MCF 10A (cell line): ENCODE measurements around the gene PTCD3. TPM values are rescaled to one million over a fixed set of nuclear protein-coding genes. Genes with fewer than 3 reads are reported as not detected.

Experiments
- BruUV-seq: library from RNA; stranded (reverse); fragments of 400-500 nt; replicated peaks from 2 replicates; lab custom pipeline; 2021; lab: Mats Ljungman, UMichigan
- CTCF ChIA-PET: fragments of 300-600 bp; sonication (Branson Sonifier 250); formaldehyde crosslinking; extraction: SDS; loops from one replicate; lab custom pipeline; 2021; ENCODE audit warnings: antibody characterized with exemption, inconsistent platforms; lab: Yijun Ruan, JAX
- POLR2A ChIA-PET: fragments of 300-600, 350-650 bp; sonication (Branson Sonifier 250); formaldehyde crosslinking; extraction: SDS; loops from one replicate; lab custom pipeline; 2020; ENCODE audit warnings: antibody characterized with exemption, inconsistent platforms; lab: Yijun Ruan, JAX
- DNase-seq: peaks from one replicate; pipeline ENCODE4 v3.0.0-alpha.2; 2018; ENCODE audit not compliant: unreplicated experiment
- H3K27ac Mint-ChIP-seq: one replicate; pipeline ENCODE4 v1.8.0; 2022; ENCODE audit warnings: mild to moderate bottlenecking, low read depth, mixed read lengths; ENCODE audit not compliant: unreplicated experiment
- H3K27me3 Mint-ChIP-seq: one replicate; pipeline ENCODE4 v1.8.0; 2022; ENCODE audit warnings: mixed read lengths; ENCODE audit not compliant: insufficient read depth, unreplicated experiment
- H3K36me3 Mint-ChIP-seq: one replicate; pipeline ENCODE4 v1.8.0; 2022; ENCODE audit warnings: mild to moderate bottlenecking, moderate library complexity, mixed read lengths; ENCODE audit not compliant: insufficient read depth, unreplicated experiment
- H3K4me1 Mint-ChIP-seq: one replicate; pipeline ENCODE4 v1.8.0; 2022; ENCODE audit warnings: mixed read lengths; ENCODE audit not compliant: insufficient read depth, unreplicated experiment
- H3K4me3 Mint-ChIP-seq: one replicate; pipeline ENCODE4 v1.8.0; 2022; ENCODE audit warnings: mild to moderate bottlenecking, moderate library complexity, mixed read lengths; ENCODE audit not compliant: unreplicated experiment
- H3K9me3 Mint-ChIP-seq: one replicate; pipeline ENCODE4 v1.8.0; 2022; ENCODE audit warnings: mixed read lengths; ENCODE audit not compliant: unreplicated experiment
- intact Hi-C: fragments of 100-400 bp; cut with micrococcal nuclease; formaldehyde crosslinking; loops from 2 replicates; pipeline ENCODE4 v1.14.1; 2022
- total RNA-seq: library from RNA; stranded (reverse); gene quantifications from 2 replicates; pipeline ENCODE4 v1.2.3, GENCODE V29; 2022
- TF ChIP-seq, protein P1 (sequence below): fragments of 200-600 bp; IDR thresholded peaks from one replicate; pipeline ENCODE4 v1.8.0; 2022; ENCODE audit warnings: antibody characterized with exemption, mild to moderate bottlenecking; ENCODE audit not compliant: unreplicated experiment

PTCD3 gene
- total RNA-seq, 1 experiment from 2014 or later, result 95.3 TPM

DNA sequence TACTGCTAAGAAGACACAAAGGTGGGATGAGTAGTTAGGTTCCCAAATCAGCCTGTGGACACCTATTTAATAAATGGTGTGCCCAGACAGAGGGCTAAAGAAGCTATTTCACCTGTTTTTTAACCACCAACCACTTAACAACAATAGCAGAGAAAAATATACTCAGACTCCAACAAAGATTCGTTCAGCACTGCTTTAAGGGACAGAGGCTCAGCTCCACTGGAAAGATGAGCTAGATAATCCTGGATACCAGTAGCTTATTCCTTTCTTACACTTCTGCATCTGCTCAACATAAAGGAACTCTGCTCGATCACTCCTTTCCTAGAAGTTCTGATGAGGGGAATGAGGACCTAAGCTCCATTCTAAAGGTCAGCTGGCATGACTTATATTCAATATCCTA, 44.5 kb downstream of the PTCD3 start:
- no TSS peak for BruUV-seq
- TF ChIP-seq, protein P1, sequence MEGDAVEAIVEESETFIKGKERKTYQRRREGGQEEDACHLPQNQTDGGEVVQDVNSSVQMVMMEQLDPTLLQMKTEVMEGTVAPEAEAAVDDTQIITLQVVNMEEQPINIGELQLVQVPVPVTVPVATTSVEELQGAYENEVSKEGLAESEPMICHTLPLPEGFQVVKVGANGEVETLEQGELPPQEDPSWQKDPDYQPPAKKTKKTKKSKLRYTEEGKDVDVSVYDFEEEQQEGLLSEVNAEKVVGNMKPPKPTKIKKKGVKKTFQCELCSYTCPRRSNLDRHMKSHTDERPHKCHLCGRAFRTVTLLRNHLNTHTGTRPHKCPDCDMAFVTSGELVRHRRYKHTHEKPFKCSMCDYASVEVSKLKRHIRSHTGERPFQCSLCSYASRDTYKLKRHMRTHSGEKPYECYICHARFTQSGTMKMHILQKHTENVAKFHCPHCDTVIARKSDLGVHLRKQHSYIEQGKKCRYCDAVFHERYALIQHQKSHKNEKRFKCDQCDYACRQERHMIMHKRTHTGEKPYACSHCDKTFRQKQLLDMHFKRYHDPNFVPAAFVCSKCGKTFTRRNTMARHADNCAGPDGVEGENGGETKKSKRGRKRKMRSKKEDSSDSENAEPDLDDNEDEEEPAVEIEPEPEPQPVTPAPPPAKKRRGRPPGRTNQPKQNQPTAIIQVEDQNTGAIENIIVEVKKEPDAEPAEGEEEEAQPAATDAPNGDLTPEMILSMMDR, result no peak
- H3K4me1 Mint-ChIP-seq, result no peaks in the 10 kb centered on the region
- H3K27ac Mint-ChIP-seq, result no peak overlapping the region
- H3K9me3 Mint-ChIP-seq, result no peaks in the 10 kb centered on the region
- DNase-seq, result no peak
- peaks cover 87% of the 10 kb centered on the region for H3K36me3 Mint-ChIP-seq
- H3K4me3 Mint-ChIP-seq, result no peak overlapping the region
- ChIA-PET POLR2A (interaction anchor here (1.1 to 2.2 kb wide), 3 partner anchors 8 to 292 kb away, joined by 3 to 5 read pairs (median 3); no protein-coding TSS in a partner anchor), CTCF (interaction anchor here (0.6 to 0.7 kb wide), 2 partner anchors 51 to 529 kb away, joined by 3 read pairs; no protein-coding TSS in a partner anchor)
- intact Hi-C loops, result no loop called here
- no peaks in the 10 kb centered on the region for H3K27me3 Mint-ChIP-seq

DNA sequence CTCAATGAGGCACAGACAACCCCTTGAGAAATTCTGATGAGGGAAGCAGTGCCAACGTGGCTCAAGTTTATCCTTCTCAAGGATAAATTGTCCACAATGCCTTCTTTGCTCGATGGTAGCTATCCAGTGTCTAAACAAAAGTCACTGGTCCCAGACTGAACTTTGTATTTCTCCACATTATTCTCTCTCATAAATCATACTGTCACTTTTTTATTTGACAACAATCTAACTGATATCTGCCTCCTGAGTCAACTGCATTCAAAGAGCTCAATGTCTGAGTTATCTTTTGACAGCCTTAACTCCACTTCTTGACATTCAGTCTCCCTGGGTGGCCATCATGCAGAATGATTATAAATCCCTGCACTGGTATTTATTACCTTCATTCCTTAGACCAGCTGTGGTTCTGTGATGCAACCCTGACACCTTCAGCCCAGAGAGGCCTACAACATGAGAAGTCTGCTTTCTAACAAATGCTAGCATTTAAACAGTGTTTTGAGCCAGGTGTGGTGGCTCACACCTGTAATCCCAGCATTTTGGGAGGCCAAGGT, 51.0 kb downstream of the PTCD3 start:
- Mint-ChIP-seq H3K27ac (no peak overlapping the region), H3K36me3 (peaks cover 87% of the 10 kb centered on the region), H3K27me3 (no peaks in the 10 kb centered on the region), H3K9me3 (no peaks in the 10 kb centered on the region), H3K4me1 (no peaks in the 10 kb centered on the region), H3K4me3 (no peak overlapping the region)
- intact Hi-C loops, result no loop called here
- DNase-seq, result no peak
- TF ChIP-seq, protein P1, result no peak
- CTCF ChIA-PET, result interaction anchor here (0.6 to 2.2 kb wide), 4 partner anchors 13 to 519 kb away, joined by 3 to 8 read pairs (median 4); no protein-coding TSS in a partner anchor
- BruUV-seq, result no TSS peak
- POLR2A ChIA-PET, result interaction anchor here (0.7 kb wide), 1 partner anchor 10 kb away, joined by 3 read pairs; no protein-coding TSS in a partner anchor

DNA sequence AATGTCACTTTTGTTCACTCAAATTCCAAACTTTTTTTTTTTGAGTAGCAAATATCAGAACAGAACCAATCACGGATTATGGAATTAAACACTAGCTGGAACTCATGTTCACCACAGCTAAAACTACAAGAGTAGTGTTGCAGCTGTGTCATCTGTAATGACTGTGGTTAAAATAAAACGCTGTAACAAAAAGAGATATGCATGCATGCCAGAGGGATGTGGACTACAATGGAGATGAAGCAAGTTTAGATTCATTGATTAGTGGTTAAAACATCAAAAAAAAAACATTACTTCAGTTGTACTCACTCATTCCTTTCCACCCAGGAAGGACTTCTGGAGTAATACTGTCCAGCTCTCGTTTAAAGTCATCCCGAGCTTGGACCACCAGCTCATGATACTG, 52.3 kb downstream of the PTCD3 start:
- Mint-ChIP-seq H3K4me1 (no peaks in the 10 kb centered on the region), H3K4me3 (no peak overlapping the region), H3K27ac (no peak overlapping the region), H3K27me3 (no peaks in the 10 kb centered on the region), H3K36me3 (peaks cover 89% of the 10 kb centered on the region), H3K9me3 (no peaks in the 10 kb centered on the region)
- CTCF ChIA-PET, result interaction anchor here (2.2 kb wide), 1 partner anchor 520 kb away, joined by 8 read pairs; no protein-coding TSS in a partner anchor
- TF ChIP-seq, protein P1, result no peak
- POLR2A ChIA-PET, result interaction anchor here (0.9 to 1.4 kb wide), 2 partner anchors 15 to 16 kb away, joined by 4 to 7 read pairs; no protein-coding TSS in a partner anchor
- BruUV-seq, result no TSS peak
- DNase-seq, result no peak
- intact Hi-C loops, result no loop called here

DNA sequence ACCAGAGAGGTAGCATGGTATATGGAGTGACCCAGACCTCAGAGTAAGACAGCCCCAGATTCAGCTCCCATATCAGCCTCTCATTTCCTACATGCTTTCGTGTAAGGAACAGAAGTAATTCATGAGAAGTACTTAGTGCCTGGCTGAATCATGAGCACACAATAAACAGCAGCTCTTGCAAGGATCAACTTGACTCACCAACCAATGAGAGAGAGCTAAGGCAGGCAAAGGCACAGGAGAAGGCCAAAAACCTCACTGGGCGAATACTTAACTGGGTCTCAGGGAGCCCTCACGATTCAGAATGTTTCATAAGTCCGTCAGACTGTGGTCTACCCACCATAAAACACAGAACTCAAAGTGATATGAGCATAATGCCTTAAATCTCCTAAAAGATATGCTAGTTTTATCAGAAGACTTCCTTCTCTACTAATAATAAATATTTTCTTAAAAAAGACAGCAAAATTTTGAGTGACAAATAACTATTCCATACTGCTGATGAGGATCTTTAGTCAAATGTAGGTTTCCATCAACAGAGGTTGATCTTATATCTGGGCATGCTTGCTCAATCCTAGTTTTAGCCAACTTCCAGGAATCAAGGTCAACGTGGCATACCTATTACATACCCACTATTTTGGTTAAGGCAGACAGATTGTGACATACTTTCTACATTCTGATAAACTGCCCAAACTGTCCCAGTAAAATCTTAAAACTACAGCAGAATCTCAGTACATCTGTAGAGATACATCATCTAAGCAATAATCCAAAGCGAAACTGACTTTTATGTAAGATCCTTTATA, 54.3 kb downstream of the PTCD3 start:
- TF ChIP-seq, protein P1, result no peak
- Mint-ChIP-seq H3K4me1 (no peaks in the 10 kb centered on the region), H3K27me3 (no peaks in the 10 kb centered on the region), H3K27ac (no peak overlapping the region), H3K9me3 (no peaks in the 10 kb centered on the region), H3K36me3 (peaks cover 92% of the 10 kb centered on the region), H3K4me3 (no peak overlapping the region)
- no TSS peak for BruUV-seq
- ChIA-PET POLR2A (interaction anchor here (0.5 to 0.9 kb wide), 2 partner anchors 13 to 17 kb away, joined by 3 to 4 read pairs; no protein-coding TSS in a partner anchor), CTCF (interaction anchor here (0.7 kb wide), 1 partner anchor 345 kb away, joined by 4 read pairs; no protein-coding TSS in a partner anchor)
- no peak for DNase-seq
- intact Hi-C loops, result no loop called here
